BLaER1 (cell line): ENCODE measurements around the gene SRCIN1.
A peak's percentile ranks its signal among the peaks of the same experiment; 100 is the strongest.
"Not testable (repeated sequence)": the region's sequence is repeated elsewhere in the genome, so short reads cannot be mapped to it uniquely, and the experiment has no call there.

Source experiments
- H3K27ac ChIP-seq: shearing (Covaris generic); formaldehyde crosslinking; 2 replicates; pipeline ENCODE4 v1.8.1; 2022
- H3K27me3 ChIP-seq: shearing (Covaris generic); formaldehyde crosslinking; 2 replicates; pipeline ENCODE4 v1.8.1; 2022
- H3K36me3 ChIP-seq: shearing (Covaris generic); formaldehyde crosslinking; 2 replicates; pipeline ENCODE4 v1.8.1; 2022
- H3K4me1 ChIP-seq: shearing (Covaris generic); formaldehyde crosslinking; 2 replicates; pipeline ENCODE4 v1.8.1; 2022
- H3K4me2 ChIP-seq: shearing (Covaris generic); formaldehyde crosslinking; 2 replicates; pipeline ENCODE4 v1.8.1; 2022
- H3K4me3 ChIP-seq: shearing (Covaris generic); formaldehyde crosslinking; 2 replicates; pipeline ENCODE4 v1.8.1; 2022
- H3K9ac ChIP-seq: shearing (Covaris generic); formaldehyde crosslinking; 2 replicates; pipeline ENCODE4 v1.8.1; 2022
- H3K9me3 ChIP-seq: shearing (Covaris generic); formaldehyde crosslinking; 2 replicates; pipeline ENCODE4 v1.8.1; 2022
- H4K20me1 ChIP-seq: shearing (Covaris generic); formaldehyde crosslinking; 2 replicates; pipeline ENCODE4 v1.8.1; 2022
- Cebpa-rat ChIP-seq: shearing (Covaris generic); IDR thresholded peaks from 2 replicates; pipeline ENCODE4 v1.8.1; 2022

Gene SRCIN1

DNA sequence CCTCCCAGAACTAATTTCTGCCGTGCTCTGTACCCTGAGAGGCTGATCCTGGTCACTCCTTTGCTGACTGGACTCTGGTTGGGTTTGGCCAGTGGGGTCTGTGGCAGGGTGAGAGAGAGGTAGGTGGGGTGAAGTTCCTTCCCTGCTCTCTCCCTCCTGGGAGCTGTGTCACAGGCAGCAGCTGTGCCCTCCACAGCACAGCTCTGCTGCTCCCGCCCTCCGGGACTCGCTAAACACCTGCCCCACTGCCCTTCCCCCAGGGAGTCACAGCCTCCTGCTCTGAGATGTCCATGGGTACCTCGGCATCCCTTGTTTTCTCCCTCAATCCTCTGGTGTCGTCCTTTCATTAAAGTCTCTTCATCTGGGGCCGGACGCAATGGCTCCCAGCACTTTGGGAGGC is 66.4 kb downstream of the SRCIN1 start:
- Histone ChIP-seq H3K9me3 (no peaks in the 10 kb centered on the region), H3K4me2 (peak overlapping the region; percentile 60)
- no peak for TF ChIP-seq Cebpa-rat

GRCh38 chr17:38538906-38539305 is 66.8 kb downstream of the SRCIN1 start:
- H3K4me2 ChIP-seq, result peak overlapping the region; percentile 60; the same call in 1 of the 2 replicates
- H3K27me3 ChIP-seq, result no peaks in the 10 kb centered on the region

More for the DNA sequence above, 66.4 kb downstream of the SRCIN1 start:
- Histone ChIP-seq H4K20me1 (no peaks in the 10 kb centered on the region), H3K27me3 (no peaks in the 10 kb centered on the region), H3K4me1 (peaks cover 21% of the 10 kb centered on the region), H3K4me3 (no peak overlapping the region), H3K9ac (no peak overlapping the region), H3K36me3 (no peaks in the 10 kb centered on the region), H3K27ac (no peak overlapping the region)

GRCh38 chr17:38536661-38537060 is 69.1 kb downstream of the SRCIN1 start:
- no peak for TF ChIP-seq Cebpa-rat
- H3K9ac ChIP-seq, result no peak overlapping the region
- H3K9me3 ChIP-seq, result no peaks in the 10 kb centered on the region
- peaks cover 23% of the 10 kb centered on the region for H3K4me1 ChIP-seq
- no peaks in the 10 kb centered on the region for H3K36me3 ChIP-seq
- no peak overlapping the region for H3K4me3 ChIP-seq
- no peaks in the 10 kb centered on the region for H3K27me3 ChIP-seq
- H3K4me2 ChIP-seq, result no peak overlapping the region
- no peak overlapping the region for H3K27ac ChIP-seq
- no peaks in the 10 kb centered on the region for H4K20me1 ChIP-seq

More at GRCh38 chr17:38538906-38539305, 66.8 kb downstream of the SRCIN1 start:
- H3K36me3 ChIP-seq, result no peaks in the 10 kb centered on the region
- no peak overlapping the region for H3K9ac ChIP-seq
- no peaks in the 10 kb centered on the region for H4K20me1 ChIP-seq
- H3K4me3 ChIP-seq, result no peak overlapping the region
- H3K9me3 ChIP-seq, result no peaks in the 10 kb centered on the region
- peaks cover 21% of the 10 kb centered on the region for H3K4me1 ChIP-seq
- no peak for TF ChIP-seq Cebpa-rat
- no peak overlapping the region for H3K27ac ChIP-seq

DNA sequence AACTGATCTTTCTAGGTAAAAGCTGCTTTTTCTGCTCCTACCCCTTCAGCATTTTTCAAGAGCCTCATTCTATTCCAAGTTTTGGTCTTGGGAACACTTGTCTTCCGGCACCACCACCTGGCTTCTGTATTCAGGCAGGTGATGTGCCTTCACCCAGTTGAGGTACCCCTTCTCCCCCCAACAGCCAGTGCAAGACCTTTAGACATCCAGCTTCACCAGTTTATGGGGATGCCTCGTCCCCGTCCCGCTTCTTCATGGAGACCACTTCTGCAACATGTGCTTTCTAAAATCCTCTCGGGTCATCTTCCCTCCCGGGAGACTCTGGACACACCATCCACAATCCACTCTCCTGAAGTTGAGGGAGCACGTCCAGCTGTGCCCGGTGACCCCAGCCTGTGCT is 69.9 kb downstream of the SRCIN1 start:
- H3K4me3 ChIP-seq, result no peak overlapping the region
- TF ChIP-seq Cebpa-rat, result no peak

DNA sequence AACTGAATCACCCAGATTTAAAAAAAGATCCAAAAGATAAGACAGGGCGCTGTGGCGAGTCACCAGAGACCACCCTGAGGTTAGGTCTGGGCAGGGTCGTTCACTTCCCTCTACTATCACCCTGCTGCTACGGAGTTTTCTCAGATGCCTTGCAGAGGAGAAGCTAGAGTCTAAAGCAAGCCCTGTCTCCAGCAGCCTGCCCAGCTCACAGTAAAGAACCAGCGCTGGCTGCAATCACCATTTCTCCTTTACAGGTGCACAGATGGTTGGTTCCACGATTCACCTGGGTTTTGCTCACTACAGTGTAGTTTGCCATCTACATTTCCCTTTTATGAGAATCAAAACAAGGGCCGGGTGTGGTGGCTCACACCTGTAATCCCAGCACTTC is 71.3 kb downstream of the SRCIN1 start:
- Histone ChIP-seq H3K4me1 (peaks cover 26% of the 10 kb centered on the region), H4K20me1 (no peaks in the 10 kb centered on the region), H3K36me3 (no peaks in the 10 kb centered on the region), H3K27me3 (no peaks in the 10 kb centered on the region), H3K9me3 (no peaks in the 10 kb centered on the region), H3K4me3 (no peak overlapping the region), H3K9ac (no peak overlapping the region), H3K4me2 (peak overlapping the region; percentile 14; the same call in 1 of the 2 replicates), H3K27ac (no peak overlapping the region)
- no peak for TF ChIP-seq Cebpa-rat

More for the DNA sequence above, 69.9 kb downstream of the SRCIN1 start:
- Histone ChIP-seq H3K36me3 (no peaks in the 10 kb centered on the region), H3K27me3 (no peaks in the 10 kb centered on the region), H3K4me2 (no peak overlapping the region), H3K4me1 (peaks cover 23% of the 10 kb centered on the region), H3K9me3 (no peaks in the 10 kb centered on the region), H3K27ac (no peak overlapping the region), H4K20me1 (no peaks in the 10 kb centered on the region), H3K9ac (no peak overlapping the region)

- Histone ChIP-seq H4K20me1 (no peaks in the 10 kb centered on the region), H3K27me3 (no peaks in the 10 kb centered on the region), H3K4me2 (peak overlapping the region; percentile 14; the same call in 1 of the 2 replicates), H3K4me3 (no peak overlapping the region), H3K9ac (no peak overlapping the region), H3K36me3 (no peaks in the 10 kb centered on the region), H3K4me1 (peaks cover 21% of the 10 kb centered on the region), H3K9me3 (no peaks in the 10 kb centered on the region), H3K27ac (no peak overlapping the region)
- TF ChIP-seq Cebpa-rat, result no peak
Observed at GRCh38 chr17:38533866-38534497, 71.8 kb downstream of the SRCIN1 start.

DNA sequence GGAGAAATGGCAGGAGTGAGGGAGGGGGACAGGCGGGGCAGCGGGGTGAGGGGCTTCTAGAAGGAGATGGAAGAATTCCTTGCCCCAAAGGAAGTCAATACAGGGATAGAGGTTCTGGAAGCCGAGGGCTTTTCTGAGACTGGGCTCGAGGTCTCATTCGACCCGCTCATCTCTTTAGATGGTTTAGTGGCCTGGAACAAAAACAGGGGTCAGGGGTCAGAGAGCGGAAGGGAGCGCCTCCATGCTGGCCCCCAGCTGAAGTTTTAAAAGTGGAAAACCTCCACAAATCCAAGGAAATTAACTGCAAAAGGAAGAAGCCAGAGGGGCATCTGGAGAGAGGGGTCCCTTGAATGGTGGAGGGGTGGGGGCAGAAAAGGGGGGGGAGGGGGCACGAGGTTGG is 72.5 kb downstream of the SRCIN1 start:
- Histone ChIP-seq H3K4me3 (no peak overlapping the region), H3K9me3 (no peaks in the 10 kb centered on the region), H4K20me1 (no peaks in the 10 kb centered on the region), H3K27me3 (no peaks in the 10 kb centered on the region), H3K27ac (no peak overlapping the region), H3K36me3 (no peaks in the 10 kb centered on the region), H3K4me1 (peaks cover 21% of the 10 kb centered on the region), H3K4me2 (no peak overlapping the region), H3K9ac (no peak overlapping the region)
- no peak for TF ChIP-seq Cebpa-rat

GRCh38 chr17:38532451-38532850 is 73.3 kb downstream of the SRCIN1 start:
- no peaks in the 10 kb centered on the region for H4K20me1 ChIP-seq
- H3K27ac ChIP-seq, result no peak overlapping the region
- TF ChIP-seq Cebpa-rat, result no peak
- H3K4me1 ChIP-seq, result peaks cover 21% of the 10 kb centered on the region
- no peaks in the 10 kb centered on the region for H3K36me3 ChIP-seq
- H3K4me3 ChIP-seq, result no peak overlapping the region
- no peaks in the 10 kb centered on the region for H3K9me3 ChIP-seq
- H3K4me2 ChIP-seq, result no peak overlapping the region
- H3K27me3 ChIP-seq, result no peaks in the 10 kb centered on the region
- H3K9ac ChIP-seq, result no peak overlapping the region

DNA sequence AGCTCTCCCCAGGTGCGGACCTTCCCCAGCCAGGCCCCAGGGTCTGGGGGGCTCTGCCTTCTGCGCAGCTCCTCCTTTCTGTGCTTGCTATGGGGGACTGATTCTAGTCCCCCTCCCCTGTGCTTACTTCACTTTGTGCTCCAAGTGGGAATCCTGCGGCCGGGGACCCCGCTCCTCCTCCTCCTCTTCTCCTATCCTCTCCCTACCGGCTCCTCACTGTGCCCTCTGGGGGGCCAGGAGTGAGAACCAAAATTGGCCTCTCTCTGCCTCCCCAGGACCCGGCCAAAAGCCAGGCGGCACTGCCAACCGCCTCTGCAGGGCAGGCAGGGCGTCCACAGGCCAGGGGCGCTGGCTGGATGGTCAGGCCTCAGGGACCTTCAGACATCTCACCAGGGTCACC is 74.0 kb downstream of the SRCIN1 start:
- not testable (repeated sequence) for H3K27me3 ChIP-seq

GRCh38 chr17:38530856-38531255 is 74.9 kb downstream of the SRCIN1 start:
- not testable (repeated sequence) for H3K27me3 ChIP-seq, H3K9me3 ChIP-seq, H3K4me3 ChIP-seq, H3K4me2 ChIP-seq, H3K27ac ChIP-seq, H3K9ac ChIP-seq, H3K36me3 ChIP-seq, H4K20me1 ChIP-seq
- peaks cover 21% of the 10 kb centered on the region for H3K4me1 ChIP-seq

More for the DNA sequence above, 74.0 kb downstream of the SRCIN1 start:
- H3K36me3 ChIP-seq, H3K4me2 ChIP-seq, H3K9ac ChIP-seq, H3K27ac ChIP-seq, H3K9me3 ChIP-seq, H4K20me1 ChIP-seq, H3K4me3 ChIP-seq: not testable (repeated sequence)
- H3K4me1 ChIP-seq, result peaks cover 21% of the 10 kb centered on the region

DNA sequence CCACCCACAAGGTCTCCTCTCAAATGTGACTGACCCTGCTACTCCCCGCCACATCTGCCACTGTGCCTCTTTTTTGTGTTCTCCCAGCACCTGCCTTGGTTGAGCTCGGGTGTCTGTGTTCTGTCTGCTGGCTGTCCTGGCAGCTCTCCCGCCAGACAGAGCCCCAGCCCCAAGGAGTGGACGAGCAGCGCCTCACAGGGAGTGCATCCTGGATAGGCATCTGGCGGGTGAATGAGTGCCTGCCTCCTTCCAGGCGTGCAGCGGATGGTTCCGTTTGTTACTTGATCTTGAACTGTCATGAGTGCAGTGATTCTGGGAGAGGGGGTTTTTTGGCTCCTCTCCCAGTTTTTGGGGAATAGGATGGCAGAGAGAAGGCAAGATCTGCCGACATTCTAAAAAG is 77.6 kb downstream of the SRCIN1 start:
- not testable (repeated sequence) for H3K4me2 ChIP-seq, H3K27ac ChIP-seq, H3K36me3 ChIP-seq, H3K4me1 ChIP-seq, H3K4me3 ChIP-seq, H4K20me1 ChIP-seq, H3K9ac ChIP-seq, H3K9me3 ChIP-seq, H3K27me3 ChIP-seq

GRCh38 chr17:38526526-38526925 is 79.2 kb downstream of the SRCIN1 start:
- H3K36me3 ChIP-seq, H3K4me3 ChIP-seq, H3K27ac ChIP-seq, H3K9ac ChIP-seq, H3K4me1 ChIP-seq, H4K20me1 ChIP-seq, H3K27me3 ChIP-seq, H3K9me3 ChIP-seq, H3K4me2 ChIP-seq: not testable (repeated sequence)
